SK-N-SH (cell line): ENCODE measurements around the gene AGTR1. TPM values are rescaled to one million over a fixed set of nuclear protein-coding genes. Genes with fewer than 3 reads are reported as not detected.

ENCODE experiments used
- CTCF ChIA-PET: fragments of 300-600, 350-600 bp; formaldehyde crosslinking; extraction: SDS; loops from one replicate; lab custom pipeline; 2021; lab: Yijun Ruan, JAX
- POLR2A ChIA-PET: fragments of 350-600 bp; sonication (Branson Sonifier 250); formaldehyde crosslinking; extraction: SDS; loops from one replicate; lab custom pipeline; 2020; ENCODE audit warnings: antibody characterized with exemption, inconsistent platforms; lab: Yijun Ruan, JAX
- DNase-seq: peaks from one replicate; pipeline ENCODE4 v3.0.0; 2012
- H2AFZ ChIP-seq: fragments of 200-600 bp; sonication (generic); 2 replicates; pipeline ENCODE4 v1.8.1; 2016; ENCODE audit warnings: antibody characterized with exemption, mild to moderate bottlenecking, low read depth
- H3F3A ChIP-seq: fragments of 200-600 bp; sonication (generic); replicated peaks from 2 replicates; pipeline ENCODE3; 2016; ENCODE audit warnings: antibody characterized with exemption, mild to moderate bottlenecking; ENCODE audit not compliant: insufficient read depth
- H3K27ac ChIP-seq, 2 experiments: fragments of 200-500 bp in 1 of 2; fragments of 200-600 bp in 1 of 2; sonication (Bioruptor generic) in 1 of 2; sonication (generic), shearing (Covaris generic) in 1 of 2; 2 replicates each; pipeline versions ENCODE4 v1.5.1 to v1.6.1; 2014 to 2016; ENCODE audit warnings: low read depth in 2 of 2, inconsistent platforms in 1 of 2, low read length in 1 of 2, mild to moderate bottlenecking in 1 of 2, mixed read lengths in 1 of 2
- H3K27me3 ChIP-seq: fragments of 200-600 bp; sonication (generic), shearing (Covaris generic); 2 replicates; pipeline ENCODE4 v1.6.1; 2016; ENCODE audit warnings: mixed run types; ENCODE audit not compliant: insufficient read depth
- H3K36me3 ChIP-seq, 2 experiments: fragments of 200-500 bp in 1 of 2; fragments of 200-600 bp in 1 of 2; sonication (Bioruptor generic) in 1 of 2; sonication (generic) in 1 of 2; replicated peaks in 1 of 2; 2 replicates each; pipeline versions ENCODE3 to v1.5.1; 2014 to 2016; ENCODE audit warnings: low read length in 1 of 2, mild to moderate bottlenecking in 1 of 2; ENCODE audit not compliant: insufficient read depth in 2 of 2, control insufficient read depth in 1 of 2
- H3K4me1 ChIP-seq, 2 experiments: fragments of 200-500 bp in 1 of 2; fragments of 200-600 bp in 1 of 2; sonication (Bioruptor generic) in 1 of 2; sonication (generic), shearing (Covaris generic) in 1 of 2; 2 replicates each; pipeline versions ENCODE4 v1.5.1 to v1.6.1; 2014 to 2016; ENCODE audit warnings: low read depth in 1 of 2, low read length in 1 of 2, mixed run types in 1 of 2; ENCODE audit not compliant: insufficient read depth in 2 of 2, control insufficient read depth in 1 of 2
- H3K4me2 ChIP-seq: fragments of 200-600 bp; sonication (generic), shearing (Covaris generic); 2 replicates; pipeline ENCODE4 v1.6.1; 2017; ENCODE audit warnings: mixed run types
- H3K4me3 ChIP-seq, 2 experiments: fragments of 200-500 bp in 1 of 2; fragments of 200-600 bp in 1 of 2; sonication (Bioruptor generic) in 1 of 2; sonication (generic), shearing (Covaris generic) in 1 of 2; 2 replicates each; pipeline versions ENCODE4 v1.5.1 to v1.8.1; 2014 to 2016; ENCODE audit warnings: low read depth in 2 of 2, inconsistent platforms in 1 of 2, low read length in 1 of 2, mild to moderate bottlenecking in 1 of 2, mixed read lengths in 1 of 2, moderate library complexity in 1 of 2
- H3K79me2 ChIP-seq: fragments of 200-600 bp; sonication (generic); 2 replicates; pipeline ENCODE4 v1.8.1; 2017; ENCODE audit warnings: mild to moderate bottlenecking; ENCODE audit not compliant: insufficient read depth
- H3K9ac ChIP-seq: fragments of 200-600 bp; sonication (generic); 2 replicates; pipeline ENCODE4 v1.6.1; 2017; ENCODE audit warnings: mixed run types
- H3K9me2 ChIP-seq: fragments of 200-600 bp; sonication (generic); 2 replicates; pipeline ENCODE4 v1.6.1; 2017; ENCODE audit warnings: mixed run types
- H3K9me3 ChIP-seq: fragments of 200-600 bp; sonication (generic); 2 replicates; pipeline ENCODE4 v1.6.1; 2017; ENCODE audit warnings: mixed run types, mild to moderate bottlenecking, moderate library complexity
- H4K20me1 ChIP-seq: fragments of 200-600 bp; sonication (generic); 2 replicates; pipeline ENCODE4 v1.6.1; 2017; ENCODE audit warnings: mild to moderate bottlenecking, mixed run types; ENCODE audit not compliant: insufficient read depth
- CHD2 ChIP-seq: fragments of 150-350 bp; IDR thresholded peaks from 2 replicates; pipeline ENCODE4 v1.6.1; 2018; ENCODE audit warnings: low read length; ENCODE audit not compliant: partially characterized antibody
- EP300 ChIP-seq, 2 experiments: IDR thresholded peaks; 2 replicates each; pipeline versions ENCODE4 v1.4.0 to v1.6.1; 2012; ENCODE audit warnings: borderline replicate concordance in 1 of 2, low read depth in 1 of 2, low read length in 1 of 2
- EZH2phosphoT487 ChIP-seq: fragments of 200-600 bp; sonication (generic); IDR thresholded peaks from 2 replicates; pipeline ENCODE4 v1.6.1; 2017; ENCODE audit warnings: low read depth, mixed run types, mild to moderate bottlenecking, antibody characterized with exemption, moderate library complexity, borderline replicate concordance
- FOXJ3 ChIP-seq: sonication (generic); formaldehyde crosslinking; IDR thresholded peaks from 2 replicates; pipeline ENCODE4 v1.5.1; 2020; ENCODE audit warnings: mild to moderate bottlenecking, missing genetic modification reagents
- GATA2 ChIP-seq: sonication (generic); formaldehyde crosslinking; IDR thresholded peaks from 2 replicates; pipeline ENCODE4 v1.5.0; 2020; ENCODE audit warnings: mild to moderate bottlenecking, missing genetic modification reagents
- JUND ChIP-seq: IDR thresholded peaks from 2 replicates; pipeline ENCODE4 v1.4.0; 2012
- MEF2A ChIP-seq: IDR thresholded peaks from 2 replicates; pipeline ENCODE4 v1.4.0; 2012; ENCODE audit warnings: low read depth, borderline replicate concordance
- NFIC ChIP-seq: IDR thresholded peaks from 2 replicates; pipeline ENCODE4 v1.4.0; 2012; ENCODE audit warnings: borderline replicate concordance
- NRF1 ChIP-seq: IDR thresholded peaks from 2 replicates; pipeline ENCODE4 v1.6.1; 2012; ENCODE audit warnings: low read depth, mild to moderate bottlenecking, low read length
- POLR2AphosphoS5 ChIP-seq: IDR thresholded peaks from 2 replicates; pipeline ENCODE4 v1.6.1; 2012; ENCODE audit warnings: low read depth, low read length
- RAD21 ChIP-seq: IDR thresholded peaks from 2 replicates; pipeline ENCODE4 v1.6.1; 2012; ENCODE audit warnings: mild to moderate bottlenecking, low read length
- RCOR1 ChIP-seq: fragments of 150-350 bp; IDR thresholded peaks from 2 replicates; pipeline ENCODE4 v1.6.1; 2017; ENCODE audit warnings: antibody characterized with exemption, low read length
- SMC3 ChIP-seq: IDR thresholded peaks from 2 replicates; pipeline ENCODE4 v1.6.1; 2012; ENCODE audit warnings: low read depth, low read length, improper control_type of control experiment
- TCF12 ChIP-seq: IDR thresholded peaks from 2 replicates; pipeline ENCODE4 v1.4.0; 2012
- TEAD4 ChIP-seq: IDR thresholded peaks from 2 replicates; pipeline ENCODE4 v1.4.0; 2012; ENCODE audit warnings: mild to moderate bottlenecking, borderline replicate concordance; ENCODE audit not compliant: insufficient read depth
- WGBS: methylation state at CpG from one replicate; pipeline ENCODE4 v1.1.6; 2017; ENCODE audit warnings: low lambda C conversion rate; 5-methylcytosine and 5-hydroxymethylcytosine counted together
- polyA plus RNA-seq, 3 experiments: library from polyadenylated mRNA; depleted of rRNA; stranded (reverse); fragments of >200 nt; gene quantifications; 2 replicates each; pipeline ENCODE4 v1.2.3, GENCODE V29; 2012
- TF ChIP-seq, protein P1 (sequence below): IDR thresholded peaks from 2 replicates; pipeline ENCODE4 v1.4.0; 2012; ENCODE audit warnings: low read depth
- TF ChIP-seq, protein P2 (sequence below): IDR thresholded peaks from 2 replicates; pipeline ENCODE4 v1.4.0; 2012; ENCODE audit warnings: low read depth, borderline replicate concordance
- TF ChIP-seq, protein P3 (sequence below): IDR thresholded peaks from 2 replicates; pipeline ENCODE4 v1.6.1; 2012; ENCODE audit warnings: mild to moderate bottlenecking, low read depth, low read length, moderate library complexity

Gene AGTR1
- polyA plus RNA-seq, 1 of the 3 experiments (the other 2 are of a cell fraction), result 0.15 TPM

GRCh38 chr3:148708409-148708808, 10.7 kb downstream of the AGTR1 start:
- TF ChIP-seq NRF1, result no peak
- no peak for TF ChIP-seq GATA2 (CRISPR knock-in tag)
- no peak for TF ChIP-seq EP300 (IDR thresholded peaks at IDR 0.05; ENCODE audit: borderline replicate concordance in 1 of 2, low read depth in 1 of 2, low read length in 1 of 2)
- no peak for TF ChIP-seq MEF2A
- TF ChIP-seq POLR2AphosphoS5, result no peak
- TF ChIP-seq SMC3, result no peak
- TF ChIP-seq TEAD4, result no peak
- TF ChIP-seq, protein P1, sequence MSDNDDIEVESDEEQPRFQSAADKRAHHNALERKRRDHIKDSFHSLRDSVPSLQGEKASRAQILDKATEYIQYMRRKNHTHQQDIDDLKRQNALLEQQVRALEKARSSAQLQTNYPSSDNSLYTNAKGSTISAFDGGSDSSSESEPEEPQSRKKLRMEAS, result no peak
- TF ChIP-seq, protein P2, sequence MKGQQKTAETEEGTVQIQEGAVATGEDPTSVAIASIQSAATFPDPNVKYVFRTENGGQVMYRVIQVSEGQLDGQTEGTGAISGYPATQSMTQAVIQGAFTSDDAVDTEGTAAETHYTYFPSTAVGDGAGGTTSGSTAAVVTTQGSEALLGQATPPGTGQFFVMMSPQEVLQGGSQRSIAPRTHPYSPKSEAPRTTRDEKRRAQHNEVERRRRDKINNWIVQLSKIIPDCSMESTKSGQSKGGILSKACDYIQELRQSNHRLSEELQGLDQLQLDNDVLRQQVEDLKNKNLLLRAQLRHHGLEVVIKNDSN, result no peak
- TF ChIP-seq TCF12, result no peak
- TF ChIP-seq, protein P3, sequence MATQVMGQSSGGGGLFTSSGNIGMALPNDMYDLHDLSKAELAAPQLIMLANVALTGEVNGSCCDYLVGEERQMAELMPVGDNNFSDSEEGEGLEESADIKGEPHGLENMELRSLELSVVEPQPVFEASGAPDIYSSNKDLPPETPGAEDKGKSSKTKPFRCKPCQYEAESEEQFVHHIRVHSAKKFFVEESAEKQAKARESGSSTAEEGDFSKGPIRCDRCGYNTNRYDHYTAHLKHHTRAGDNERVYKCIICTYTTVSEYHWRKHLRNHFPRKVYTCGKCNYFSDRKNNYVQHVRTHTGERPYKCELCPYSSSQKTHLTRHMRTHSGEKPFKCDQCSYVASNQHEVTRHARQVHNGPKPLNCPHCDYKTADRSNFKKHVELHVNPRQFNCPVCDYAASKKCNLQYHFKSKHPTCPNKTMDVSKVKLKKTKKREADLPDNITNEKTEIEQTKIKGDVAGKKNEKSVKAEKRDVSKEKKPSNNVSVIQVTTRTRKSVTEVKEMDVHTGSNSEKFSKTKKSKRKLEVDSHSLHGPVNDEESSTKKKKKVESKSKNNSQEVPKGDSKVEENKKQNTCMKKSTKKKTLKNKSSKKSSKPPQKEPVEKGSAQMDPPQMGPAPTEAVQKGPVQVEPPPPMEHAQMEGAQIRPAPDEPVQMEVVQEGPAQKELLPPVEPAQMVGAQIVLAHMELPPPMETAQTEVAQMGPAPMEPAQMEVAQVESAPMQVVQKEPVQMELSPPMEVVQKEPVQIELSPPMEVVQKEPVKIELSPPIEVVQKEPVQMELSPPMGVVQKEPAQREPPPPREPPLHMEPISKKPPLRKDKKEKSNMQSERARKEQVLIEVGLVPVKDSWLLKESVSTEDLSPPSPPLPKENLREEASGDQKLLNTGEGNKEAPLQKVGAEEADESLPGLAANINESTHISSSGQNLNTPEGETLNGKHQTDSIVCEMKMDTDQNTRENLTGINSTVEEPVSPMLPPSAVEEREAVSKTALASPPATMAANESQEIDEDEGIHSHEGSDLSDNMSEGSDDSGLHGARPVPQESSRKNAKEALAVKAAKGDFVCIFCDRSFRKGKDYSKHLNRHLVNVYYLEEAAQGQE, result no peak
- no peak for TF ChIP-seq RCOR1
- TF ChIP-seq JUND, result no peak
- TF ChIP-seq NFIC, result no peak
- TF ChIP-seq RAD21, result no peak
- TF ChIP-seq EZH2phosphoT487, result no peak
- TF ChIP-seq FOXJ3 (CRISPR knock-in tag), result no peak
- TF ChIP-seq CHD2, result no peak
- no peak overlapping the region; the same call in 1 of the 2 replicates for H2AFZ ChIP-seq
- H3K9ac ChIP-seq, result no peak overlapping the region
- ChIA-PET POLR2A (no interaction called here), CTCF (interaction anchor here (1.0 to 2.3 kb wide), 3 partner anchors 11 to 328 kb away, joined by 3 to 7 read pairs (median 3); no protein-coding TSS in a partner anchor)
- H4K20me1 ChIP-seq, result no peaks in the 10 kb centered on the region
- H3K4me2 ChIP-seq, result no peak overlapping the region
- H3K9me3 ChIP-seq, result no peaks in the 10 kb centered on the region
- no peak overlapping the region; a peak in 1 of 4 replicates for H3K27ac ChIP-seq
- no peaks in the 10 kb centered on the region for H3K79me2 ChIP-seq
- WGBS, result 88% methylated on average over 5 of the region's 5 CpGs
- no peak for DNase-seq
- H3K9me2 ChIP-seq, result no peaks in the 10 kb centered on the region
- no peaks in the 10 kb centered on the region for H3K36me3 ChIP-seq
- H3K4me1 ChIP-seq, result peaks cover 0 to 3% of the 10 kb centered on the region in 2 experiments; a peak in 1 of 4 replicates
- peaks cover 12% of the 10 kb centered on the region for H3F3A ChIP-seq
- H3K27me3 ChIP-seq, result no peaks in the 10 kb centered on the region
- no peak overlapping the region for H3K4me3 ChIP-seq
